CD4-positive, alpha-beta memory T cell (primary cell): ENCODE measurements around the gene RSPH10B. TPM values are rescaled to one million over a fixed set of nuclear protein-coding genes. Genes with fewer than 3 reads are reported as not detected.
"Not testable (repeated sequence)": the region's sequence is repeated elsewhere in the genome, so short reads cannot be mapped to it uniquely, and the experiment has no call there.

Experiments used
- CTCF ChIA-PET: fragments of 350-600 bp; sonication (Branson Sonifier 250); formaldehyde crosslinking; loops from one replicate; lab custom pipeline; 2021; ENCODE audit warnings: inconsistent platforms; ENCODE audit not compliant: partially characterized antibody; lab: Charles Lee
- POLR2A ChIA-PET: fragments of 350-600 bp; sonication (Branson Sonifier 250); formaldehyde crosslinking; loops from one replicate; lab custom pipeline; 2021; ENCODE audit not compliant: partially characterized antibody; lab: Charles Lee
- DNase-seq, 5 donors: peaks; one replicate each; pipeline versions ENCODE4 v3.0.0 to v3.0.0-alpha.2; 2020 to 2022; ENCODE audit warnings: mixed read lengths in 1 of 5
- H3K27ac ChIP-seq: one replicate; pipeline ENCODE4 v1.7.0; 2013; ENCODE audit warnings: low read depth, low read length
- H3K27me3 ChIP-seq: 2 replicates; pipeline ENCODE4 v1.7.0; 2013; ENCODE audit warnings: mild to moderate bottlenecking, low read length, moderate library complexity; ENCODE audit not compliant: insufficient read depth
- H3K36me3 ChIP-seq: 2 replicates; pipeline ENCODE4 v1.7.0; 2013; ENCODE audit warnings: mild to moderate bottlenecking, low read length, moderate library complexity; ENCODE audit not compliant: insufficient read depth
- H3K4me1 ChIP-seq: 2 replicates; pipeline ENCODE4 v1.7.0; 2013; ENCODE audit warnings: mild to moderate bottlenecking, low read length, moderate library complexity; ENCODE audit not compliant: insufficient read depth
- H3K4me3 ChIP-seq, 2 donors: one replicate each; pipeline ENCODE4 v1.7.0; 2013; ENCODE audit warnings: low read length in 2 of 2, mild to moderate bottlenecking in 1 of 2
- H3K9me3 ChIP-seq, 2 donors: one replicate each; pipeline ENCODE4 v1.7.0; 2013; ENCODE audit warnings: low read length in 2 of 2, control low read depth in 1 of 2; ENCODE audit not compliant: control insufficient read depth in 1 of 2
- H3K27ac Mint-ChIP-seq, 7 donors: one replicate each; pipeline ENCODE4 v1.8.0; 2020 to 2021; ENCODE audit warnings: mixed read lengths in 7 of 7, mild to moderate bottlenecking in 6 of 7, inconsistent platforms in 3 of 7, moderate library complexity in 3 of 7
- H3K27me3 Mint-ChIP-seq, 2 donors: one replicate each; pipeline ENCODE4 v1.8.0; 2020 to 2021; ENCODE audit warnings: mixed read lengths in 2 of 2
- H3K36me3 Mint-ChIP-seq, 2 donors: one replicate each; pipeline ENCODE4 v1.8.0; 2020 to 2021; ENCODE audit warnings: mixed read lengths in 2 of 2, inconsistent platforms in 1 of 2, mild to moderate bottlenecking in 1 of 2
- H3K4me1 Mint-ChIP-seq, 4 donors: one replicate each; pipeline ENCODE4 v1.8.0; 2020 to 2021; ENCODE audit warnings: mixed read lengths in 4 of 4, mild to moderate bottlenecking in 1 of 4
- H3K4me3 Mint-ChIP-seq, 8 donors: one replicate each; pipeline ENCODE4 v1.8.0; 2020 to 2021; ENCODE audit warnings: mixed read lengths in 8 of 8, mild to moderate bottlenecking in 7 of 8, moderate library complexity in 6 of 8, inconsistent platforms in 3 of 8
- H3K9me3 Mint-ChIP-seq, 8 donors: one replicate each; pipeline ENCODE4 v1.8.0; 2020 to 2021; ENCODE audit warnings: mixed read lengths in 8 of 8, mild to moderate bottlenecking in 5 of 8, inconsistent platforms in 3 of 8, moderate library complexity in 1 of 8
- intact Hi-C: fragments of 100-400 bp; cut with micrococcal nuclease; formaldehyde crosslinking; loops from one replicate; pipeline ENCODE4 v1.15.1; 2023
- polyA plus RNA-seq, 2 donors: library from polyadenylated mRNA; unstranded; fragments of 300-500 nt; fragmentation: Illumina TruSeq; gene quantifications; one replicate each; pipeline ENCODE4 v1.2.3, GENCODE V29; 2021
- total RNA-seq, 2 experiments: library from RNA; stranded (reverse); gene quantifications; one replicate each; pipeline ENCODE4 v1.2.3, GENCODE V29; 2021

Gene RSPH10B
- total and polyA plus RNA-seq, 4 experiments from 2014 or later = not detected

GRCh38 chr7:5973580-5973979 is 3.1 kb upstream of the RSPH10B start:
- H3K36me3 Mint-ChIP-seq, H3K36me3 ChIP-seq, H3K27me3 Mint-ChIP-seq, H3K9me3 Mint-ChIP-seq, H3K9me3 ChIP-seq, H3K4me1 ChIP-seq, H3K4me3 ChIP-seq, H3K4me3 Mint-ChIP-seq, POLR2A ChIA-PET, H3K27me3 ChIP-seq, intact Hi-C loops, H3K27ac Mint-ChIP-seq, DNase-seq, CTCF ChIA-PET, H3K4me1 Mint-ChIP-seq, H3K27ac ChIP-seq: not testable (repeated sequence)

- H3K27ac ChIP-seq, H3K9me3 ChIP-seq, H3K27ac Mint-ChIP-seq, H3K27me3 Mint-ChIP-seq, H3K36me3 ChIP-seq, H3K9me3 Mint-ChIP-seq, H3K36me3 Mint-ChIP-seq, H3K4me3 Mint-ChIP-seq, POLR2A ChIA-PET, CTCF ChIA-PET, H3K4me1 ChIP-seq, H3K4me3 ChIP-seq, intact Hi-C loops, H3K4me1 Mint-ChIP-seq, DNase-seq, H3K27me3 ChIP-seq: not testable (repeated sequence)
These were observed 6.7 kb downstream of the RSPH10B start for GRCh38 chr7:5963810-5964209.

- H3K9me3 ChIP-seq, H3K27me3 ChIP-seq, H3K4me1 ChIP-seq, H3K27ac ChIP-seq, H3K4me1 Mint-ChIP-seq, H3K9me3 Mint-ChIP-seq, POLR2A ChIA-PET, H3K36me3 ChIP-seq, CTCF ChIA-PET, H3K27ac Mint-ChIP-seq, H3K4me3 ChIP-seq, H3K36me3 Mint-ChIP-seq, H3K27me3 Mint-ChIP-seq, H3K4me3 Mint-ChIP-seq, DNase-seq, intact Hi-C loops: not testable (repeated sequence)
These were observed 7.3 kb downstream of the RSPH10B start for GRCh38 chr7:5963205-5963604.

GRCh38 chr7:5934945-5935450 is 35.5 kb downstream of the RSPH10B start:
- H3K27ac Mint-ChIP-seq, H3K27me3 ChIP-seq, POLR2A ChIA-PET, H3K36me3 Mint-ChIP-seq, H3K9me3 Mint-ChIP-seq, H3K4me3 ChIP-seq, H3K4me1 ChIP-seq, DNase-seq, CTCF ChIA-PET, H3K36me3 ChIP-seq, intact Hi-C loops, H3K9me3 ChIP-seq, H3K4me3 Mint-ChIP-seq, H3K27me3 Mint-ChIP-seq, H3K4me1 Mint-ChIP-seq, H3K27ac ChIP-seq: not testable (repeated sequence)

- H3K27me3 Mint-ChIP-seq, H3K4me3 ChIP-seq: not testable (repeated sequence)
These were observed 38.4 kb downstream of the RSPH10B start for GRCh38 chr7:5931905-5932644.

GRCh38 chr7:5931250-5931649 is 39.2 kb downstream of the RSPH10B start:
- DNase-seq, H3K4me1 Mint-ChIP-seq, CTCF ChIA-PET, H3K27ac ChIP-seq, H3K27me3 ChIP-seq, H3K27ac Mint-ChIP-seq, H3K36me3 Mint-ChIP-seq, H3K9me3 ChIP-seq, H3K9me3 Mint-ChIP-seq, POLR2A ChIA-PET, H3K4me3 ChIP-seq, H3K36me3 ChIP-seq, H3K27me3 Mint-ChIP-seq, intact Hi-C loops, H3K4me3 Mint-ChIP-seq, H3K4me1 ChIP-seq: not testable (repeated sequence)

More at GRCh38 chr7:5931905-5932644, 38.4 kb downstream of the RSPH10B start:
- POLR2A ChIA-PET, CTCF ChIA-PET, H3K4me3 Mint-ChIP-seq, intact Hi-C loops, H3K36me3 Mint-ChIP-seq, H3K27me3 ChIP-seq, H3K9me3 ChIP-seq, H3K4me1 ChIP-seq, H3K27ac Mint-ChIP-seq, H3K27ac ChIP-seq, H3K36me3 ChIP-seq, H3K4me1 Mint-ChIP-seq, H3K9me3 Mint-ChIP-seq, DNase-seq: not testable (repeated sequence)

- H3K9me3 Mint-ChIP-seq, POLR2A ChIA-PET, H3K27me3 Mint-ChIP-seq, H3K27ac ChIP-seq, H3K4me1 ChIP-seq, H3K9me3 ChIP-seq, H3K36me3 Mint-ChIP-seq, H3K27me3 ChIP-seq, H3K36me3 ChIP-seq, CTCF ChIA-PET, DNase-seq, H3K4me3 Mint-ChIP-seq, H3K27ac Mint-ChIP-seq, intact Hi-C loops, H3K4me3 ChIP-seq, H3K4me1 Mint-ChIP-seq: not testable (repeated sequence)
These were observed 40.2 kb downstream of the RSPH10B start for GRCh38 chr7:5930290-5930689.
